ENCODE data around the gene RAB29. TPM values are rescaled to one million over a fixed set of nuclear protein-coding genes. Genes with fewer than 3 reads are reported as not detected.

The RAB29 gene
- total and polyA plus RNA-seq, 2 experiments from 2014 or later, result 16.8 to 18.1 TPM

DNA sequence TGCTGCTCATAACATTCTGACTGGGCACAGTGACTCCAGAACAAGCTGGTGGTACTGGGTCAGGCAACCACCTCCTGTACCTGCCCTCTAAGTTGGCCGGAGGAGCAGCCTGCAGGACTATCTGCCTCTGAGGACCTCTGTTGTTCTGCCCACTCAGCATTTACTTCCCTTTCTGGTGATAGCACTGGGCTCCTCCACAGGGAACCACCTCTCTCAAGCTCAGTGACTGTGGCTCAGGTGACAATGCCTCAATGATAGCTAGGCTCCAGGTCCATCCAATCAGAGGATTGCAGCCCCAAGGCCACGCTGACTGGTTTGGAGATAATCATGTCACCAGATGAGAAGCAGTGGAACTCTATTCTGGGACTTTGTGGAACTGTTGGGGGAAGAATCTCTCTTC is 21.9 kb upstream of the RAB29 start:
- H3K36me3 ChIP-seq (ENCODE audit: low read depth), result peaks cover 5% of the 10 kb centered on the region; the same call in 1 of the 2 replicates
- H3F3A ChIP-seq (ENCODE audit: insufficient read depth), result no peaks in the 10 kb centered on the region
- WGBS, 2 experiments (ENCODE audit: low coverage in 1 of 2, low lambda C conversion rate in 2 of 2, missing lambda C conversion rate in 2 of 2), result 100% methylated on average over 2 of the region's 2 CpGs
- TF ChIP-seq EZH2 (IDR thresholded peaks at IDR 0.05; ENCODE audit: insufficient read depth, poor library complexity, severe bottlenecking), result no peak
- no peak for TF ChIP-seq EZH2phosphoT487 (IDR thresholded peaks at IDR 0.05; ENCODE audit: insufficient read depth, low read depth)
- H4K20me1 ChIP-seq (ENCODE audit: insufficient read depth), result no peaks in the 10 kb centered on the region
- no peak overlapping the region for H3K27ac ChIP-seq
- H3K27me3 ChIP-seq (replicated peaks; ENCODE audit: insufficient read depth), result no peaks in the 10 kb centered on the region
- no peak overlapping the region for H3K4me2 ChIP-seq (ENCODE audit: unreplicated experiment)
- H3K9me3 ChIP-seq (ENCODE audit: low read depth), result no peaks in the 10 kb centered on the region
- no peak overlapping the region for H2AFZ ChIP-seq
- peaks cover 6% of the 10 kb centered on the region for H3K79me2 ChIP-seq (ENCODE audit: insufficient read depth)
- H3K9me2 ChIP-seq (ENCODE audit: insufficient read depth), result no peaks in the 10 kb centered on the region
- no peak overlapping the region for H3K9ac ChIP-seq
- in situ Hi-C loops (cut with MboI), result loop anchor here (10.0 kb wide), 1 partner anchor 188 kb away; no protein-coding TSS in a partner anchor
- no peak overlapping the region for H3K4me3 ChIP-seq
- H3K4me1 ChIP-seq (ENCODE audit: insufficient read depth), result no peaks in the 10 kb centered on the region
- no peak for DNase-seq

DNA sequence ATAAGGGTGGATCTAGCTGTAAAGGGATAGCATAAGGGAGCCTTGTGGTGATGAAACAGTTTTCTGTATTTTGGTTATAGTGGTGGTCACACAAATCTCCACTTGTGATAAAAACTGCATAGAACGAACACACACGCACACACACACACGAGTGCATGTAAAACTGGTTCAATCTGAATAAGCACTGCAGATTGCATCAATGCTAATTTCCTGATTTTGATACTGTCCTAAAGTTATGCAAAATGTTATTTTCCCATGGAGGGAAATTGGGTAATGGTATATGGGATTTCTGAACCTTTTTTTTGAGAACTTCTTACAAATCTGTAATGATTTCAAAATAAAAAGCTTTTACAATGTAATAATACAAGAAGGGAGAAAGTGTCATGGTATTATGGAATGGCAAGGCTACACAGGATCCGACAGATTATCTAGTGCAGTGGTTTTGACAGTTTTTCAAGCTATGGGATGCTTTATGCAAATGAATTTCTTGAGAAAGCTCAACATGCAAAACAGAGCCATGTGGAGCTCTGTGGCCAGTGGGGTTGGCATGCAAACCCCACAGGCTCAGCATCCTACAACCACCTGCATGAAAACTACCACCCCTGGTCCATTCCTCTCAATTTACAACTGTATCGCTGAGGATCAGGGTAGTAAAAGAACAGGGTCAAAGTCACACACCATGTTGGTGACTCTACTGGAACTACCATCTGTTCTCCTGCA is 18.9 kb upstream of the RAB29 start:
- Histone ChIP-seq H3K4me3 (no peak overlapping the region), H4K20me1 (ENCODE audit: insufficient read depth) (no peaks in the 10 kb centered on the region), H3K36me3 (ENCODE audit: low read depth) (peaks cover 11% of the 10 kb centered on the region; the same call in 1 of the 2 replicates), H3K9me3 (ENCODE audit: low read depth) (no peaks in the 10 kb centered on the region), H3K4me1 (ENCODE audit: insufficient read depth) (no peaks in the 10 kb centered on the region), H3F3A (ENCODE audit: insufficient read depth) (no peaks in the 10 kb centered on the region), H3K9ac (no peak overlapping the region), H2AFZ (no peak overlapping the region), H3K79me2 (ENCODE audit: insufficient read depth) (no peaks in the 10 kb centered on the region), H3K9me2 (ENCODE audit: insufficient read depth) (no peaks in the 10 kb centered on the region), H3K27ac (no peak overlapping the region), H3K4me2 (ENCODE audit: unreplicated experiment) (no peak overlapping the region), H3K27me3 (replicated peaks; ENCODE audit: insufficient read depth) (no peaks in the 10 kb centered on the region)
- in situ Hi-C loops (cut with MboI), result loop anchor here (10.0 kb wide), 1 partner anchor 191 kb away; no protein-coding TSS in a partner anchor
- DNase-seq, result no peak
- TF ChIP-seq EZH2 (IDR thresholded peaks at IDR 0.05; ENCODE audit: insufficient read depth, poor library complexity, severe bottlenecking) (no peak), EZH2phosphoT487 (IDR thresholded peaks at IDR 0.05; ENCODE audit: insufficient read depth, low read depth) (no peak)
- 68 to 69% methylated on average over 5 of the region's 5 CpGs for WGBS, 2 experiments (ENCODE audit: low coverage in 1 of 2, low lambda C conversion rate in 2 of 2, missing lambda C conversion rate in 2 of 2)

DNA sequence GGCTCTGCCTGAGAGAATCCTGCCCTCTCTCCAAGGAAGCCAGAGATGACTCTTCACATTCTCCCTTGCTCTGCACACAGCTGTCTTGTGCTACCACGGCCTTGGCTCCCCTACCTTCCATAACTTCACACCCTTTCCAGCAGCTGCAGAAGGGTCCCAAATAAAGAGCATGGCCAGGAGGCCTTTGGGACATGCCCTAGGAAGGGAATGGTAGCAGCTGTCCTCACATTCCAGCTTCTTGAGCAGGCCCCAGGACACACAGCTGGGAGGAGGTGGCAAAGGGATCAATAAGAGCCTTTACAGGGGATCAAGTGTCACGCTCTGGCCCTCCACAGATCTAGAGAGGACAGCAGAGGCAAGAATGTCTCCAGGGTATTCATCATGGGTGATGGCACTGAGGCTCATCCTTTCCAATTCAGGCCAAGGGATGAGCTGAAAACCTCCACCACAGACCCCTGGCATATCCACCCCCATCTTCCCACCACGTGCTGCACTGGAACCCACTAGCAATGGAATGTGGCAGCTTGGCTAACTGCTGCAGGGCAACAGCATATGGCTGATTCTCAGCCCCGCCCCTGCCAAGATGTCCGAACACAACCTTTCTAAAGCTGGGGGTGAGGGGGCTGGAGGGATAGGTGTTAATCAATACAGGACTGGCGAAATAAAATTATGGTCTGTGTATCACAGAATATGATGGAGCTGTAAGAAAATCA is 17.8 kb upstream of the RAB29 start:
- Histone ChIP-seq H3K9ac (no peak overlapping the region), H3K27ac (no peak overlapping the region), H3F3A (ENCODE audit: insufficient read depth) (no peaks in the 10 kb centered on the region), H3K9me2 (ENCODE audit: insufficient read depth) (no peaks in the 10 kb centered on the region), H3K27me3 (replicated peaks; ENCODE audit: insufficient read depth) (no peaks in the 10 kb centered on the region), H3K79me2 (ENCODE audit: insufficient read depth) (no peaks in the 10 kb centered on the region), H2AFZ (no peak overlapping the region), H3K4me2 (ENCODE audit: unreplicated experiment) (no peak overlapping the region), H3K9me3 (ENCODE audit: low read depth) (no peaks in the 10 kb centered on the region), H3K4me3 (no peak overlapping the region), H3K36me3 (ENCODE audit: low read depth) (peaks cover 11% of the 10 kb centered on the region; the same call in 1 of the 2 replicates), H4K20me1 (ENCODE audit: insufficient read depth) (no peaks in the 10 kb centered on the region), H3K4me1 (ENCODE audit: insufficient read depth) (no peaks in the 10 kb centered on the region)
- 78 to 82% methylated on average over 6 of the region's 6 CpGs for WGBS, 2 experiments (ENCODE audit: low coverage in 1 of 2, low lambda C conversion rate in 2 of 2, missing lambda C conversion rate in 2 of 2)
- no peak for DNase-seq
- TF ChIP-seq EZH2 (IDR thresholded peaks at IDR 0.05; ENCODE audit: insufficient read depth, poor library complexity, severe bottlenecking), result no peak
- no peak for TF ChIP-seq EZH2phosphoT487 (IDR thresholded peaks at IDR 0.05; ENCODE audit: insufficient read depth, low read depth)
- in situ Hi-C loops (cut with MboI), result loop anchor here (10.0 kb wide), 1 partner anchor 192 kb away; no protein-coding TSS in a partner anchor

GRCh38 chr1:205792481-205792881 is 17.2 kb upstream of the RAB29 start:
- no peak overlapping the region for H2AFZ ChIP-seq
- WGBS, 2 experiments (ENCODE audit: low coverage in 1 of 2, low lambda C conversion rate in 2 of 2, missing lambda C conversion rate in 2 of 2), result 86 to 89% methylated on average over 8 of the region's 8 CpGs
- peaks cover 6% of the 10 kb centered on the region; the same call in 1 of the 2 replicates for H3K36me3 ChIP-seq (ENCODE audit: low read depth)
- H3K4me1 ChIP-seq (ENCODE audit: insufficient read depth), result no peaks in the 10 kb centered on the region
- no peaks in the 10 kb centered on the region for H3K9me3 ChIP-seq (ENCODE audit: low read depth)
- no peak for TF ChIP-seq EZH2phosphoT487 (IDR thresholded peaks at IDR 0.05; ENCODE audit: insufficient read depth, low read depth)
- TF ChIP-seq EZH2 (IDR thresholded peaks at IDR 0.05; ENCODE audit: insufficient read depth, poor library complexity, severe bottlenecking), result no peak
- H3K4me2 ChIP-seq (ENCODE audit: unreplicated experiment), result no peak overlapping the region
- no peak overlapping the region for H3K4me3 ChIP-seq
- DNase-seq, result no peak
- H3F3A ChIP-seq (ENCODE audit: insufficient read depth), result no peaks in the 10 kb centered on the region
- no peaks in the 10 kb centered on the region for H3K27me3 ChIP-seq (replicated peaks; ENCODE audit: insufficient read depth)
- H3K27ac ChIP-seq, result no peak overlapping the region
- in situ Hi-C loops (cut with MboI), result loop anchor here (10.0 kb wide), 1 partner anchor 192 kb away; no protein-coding TSS in a partner anchor
- H3K79me2 ChIP-seq (ENCODE audit: insufficient read depth), result no peaks in the 10 kb centered on the region
- no peak overlapping the region for H3K9ac ChIP-seq
- no peaks in the 10 kb centered on the region for H4K20me1 ChIP-seq (ENCODE audit: insufficient read depth)
- H3K9me2 ChIP-seq (ENCODE audit: insufficient read depth), result no peaks in the 10 kb centered on the region

Measured in GM23248 (cell line).